Stimulated activated memory B cell treated with anti-CD40 and anti-IgM and Interleukin-4, amounts not matched to agents 10 μg/mL and 1 μg/mL and 100 μg/mL, for 72 hours (primary cell): ENCODE measurements around the gene TRIO.

ENCODE experiments used
- ATAC-seq: fragments of 150-1000 bp; cut with Tn5 transposase; 2 replicates; pipeline ENCODE4 v1.10.0; 2021
- H3K27ac Mint-ChIP-seq: one replicate; pipeline ENCODE4 v1.8.0; 2022; ENCODE audit warnings: mild to moderate bottlenecking, mixed read lengths
- H3K27me3 Mint-ChIP-seq: one replicate; pipeline ENCODE4 v1.8.0; 2022; ENCODE audit warnings: mixed read lengths
- H3K36me3 Mint-ChIP-seq: one replicate; pipeline ENCODE4 v1.8.0; 2022; ENCODE audit warnings: mixed read lengths
- H3K4me1 Mint-ChIP-seq: one replicate; pipeline ENCODE4 v1.8.0; 2022; ENCODE audit warnings: mixed read lengths
- H3K4me3 Mint-ChIP-seq: one replicate; pipeline ENCODE4 v1.8.0; 2022; ENCODE audit warnings: mild to moderate bottlenecking, moderate library complexity, mixed read lengths
- H3K9me3 Mint-ChIP-seq: one replicate; pipeline ENCODE4 v1.8.0; 2022; ENCODE audit warnings: mixed read lengths

The TRIO gene

GRCh38 chr5:14365831-14366430, 222.8 kb downstream of the TRIO start:
- H3K4me1 Mint-ChIP-seq = peaks cover 7% of the 10 kb centered on the region
- H3K4me3 Mint-ChIP-seq = no peak overlapping the region
- H3K27ac Mint-ChIP-seq = no peak overlapping the region
- no peaks in the 10 kb centered on the region for H3K27me3 Mint-ChIP-seq
- peaks cover 76% of the 10 kb centered on the region for H3K36me3 Mint-ChIP-seq
- no peaks in the 10 kb centered on the region for H3K9me3 Mint-ChIP-seq
- ATAC-seq = no peak

GRCh38 chr5:14366763-14367162, 223.6 kb downstream of the TRIO start:
- Mint-ChIP-seq H3K27ac (no peak overlapping the region), H3K27me3 (no peaks in the 10 kb centered on the region), H3K36me3 (peaks cover 68% of the 10 kb centered on the region), H3K4me1 (peaks cover 7% of the 10 kb centered on the region), H3K4me3 (no peak overlapping the region), H3K9me3 (no peaks in the 10 kb centered on the region)
- ATAC-seq = no peak

- Mint-ChIP-seq H3K4me1 (peaks cover 7% of the 10 kb centered on the region), H3K27me3 (no peaks in the 10 kb centered on the region), H3K27ac (no peak overlapping the region), H3K4me3 (no peak overlapping the region), H3K9me3 (no peaks in the 10 kb centered on the region), H3K36me3 (peaks cover 67% of the 10 kb centered on the region)
- ATAC-seq = no peak
Measured at GRCh38 chr5:14367364-14367763, 224.2 kb downstream of the TRIO start.

- no peak overlapping the region for H3K4me3 Mint-ChIP-seq
- no peak overlapping the region for H3K27ac Mint-ChIP-seq
Measured at GRCh38 chr5:14369780-14370179, 226.6 kb downstream of the TRIO start.

GRCh38 chr5:14370386-14370785, 227.2 kb downstream of the TRIO start:
- H3K36me3 Mint-ChIP-seq = peaks cover 60% of the 10 kb centered on the region
- no peaks in the 10 kb centered on the region for H3K27me3 Mint-ChIP-seq
- H3K4me3 Mint-ChIP-seq = no peak overlapping the region
- no peaks in the 10 kb centered on the region for H3K9me3 Mint-ChIP-seq
- H3K27ac Mint-ChIP-seq = no peak overlapping the region
- ATAC-seq = no peak
- H3K4me1 Mint-ChIP-seq = peaks cover 20% of the 10 kb centered on the region

More at GRCh38 chr5:14369780-14370179, 226.6 kb downstream of the TRIO start:
- H3K36me3 Mint-ChIP-seq = peaks cover 60% of the 10 kb centered on the region
- no peaks in the 10 kb centered on the region for H3K9me3 Mint-ChIP-seq
- no peak for ATAC-seq
- H3K4me1 Mint-ChIP-seq = peaks cover 20% of the 10 kb centered on the region
- no peaks in the 10 kb centered on the region for H3K27me3 Mint-ChIP-seq

GRCh38 chr5:14373685-14374084, 230.5 kb downstream of the TRIO start:
- Mint-ChIP-seq H3K27me3 (no peaks in the 10 kb centered on the region), H3K36me3 (peaks cover 73% of the 10 kb centered on the region), H3K4me3 (no peak overlapping the region), H3K27ac (peak overlapping the region; percentile 57), H3K4me1 (peaks cover 31% of the 10 kb centered on the region), H3K9me3 (no peaks in the 10 kb centered on the region)
- no peak for ATAC-seq

GRCh38 chr5:14374100-14374499, 231.0 kb downstream of the TRIO start:
- Mint-ChIP-seq H3K36me3 (peaks cover 72% of the 10 kb centered on the region), H3K9me3 (no peaks in the 10 kb centered on the region), H3K27ac (peak overlapping the region; percentile 57), H3K27me3 (no peaks in the 10 kb centered on the region), H3K4me3 (no peak overlapping the region), H3K4me1 (peaks cover 31% of the 10 kb centered on the region)
- no peak for ATAC-seq

- H3K9me3 Mint-ChIP-seq = peaks cover 5% of the 10 kb centered on the region
- ATAC-seq = no peak
- peaks cover 82% of the 10 kb centered on the region for H3K36me3 Mint-ChIP-seq
- H3K4me1 Mint-ChIP-seq = peaks cover 47% of the 10 kb centered on the region
- H3K27ac Mint-ChIP-seq = no peak overlapping the region
- no peak overlapping the region for H3K4me3 Mint-ChIP-seq
- no peaks in the 10 kb centered on the region for H3K27me3 Mint-ChIP-seq
Measured at GRCh38 chr5:14376789-14377188, 233.6 kb downstream of the TRIO start.

GRCh38 chr5:14379739-14380497, 236.8 kb downstream of the TRIO start:
- ATAC-seq = peak; percentile 70
- H3K4me3 Mint-ChIP-seq = no peak overlapping the region
- peaks cover 5% of the 10 kb centered on the region for H3K9me3 Mint-ChIP-seq
- peaks cover 87% of the 10 kb centered on the region for H3K36me3 Mint-ChIP-seq
- peaks cover 33% of the 10 kb centered on the region for H3K4me1 Mint-ChIP-seq
- H3K27ac Mint-ChIP-seq = peak overlapping the region; percentile 66
- no peaks in the 10 kb centered on the region for H3K27me3 Mint-ChIP-seq

GRCh38 chr5:14380712-14381111, 237.6 kb downstream of the TRIO start:
- Mint-ChIP-seq H3K9me3 (peaks cover 5% of the 10 kb centered on the region), H3K27me3 (no peaks in the 10 kb centered on the region), H3K4me3 (no peak overlapping the region), H3K36me3 (peaks cover 87% of the 10 kb centered on the region), H3K4me1 (peaks cover 25% of the 10 kb centered on the region), H3K27ac (peak overlapping the region; percentile 66)
- no peak for ATAC-seq

GRCh38 chr5:14382640-14383039, 239.5 kb downstream of the TRIO start:
- no peak overlapping the region for H3K27ac Mint-ChIP-seq
- ATAC-seq = no peak
- H3K4me3 Mint-ChIP-seq = no peak overlapping the region
- peaks cover 89% of the 10 kb centered on the region for H3K36me3 Mint-ChIP-seq
- peaks cover 20% of the 10 kb centered on the region for H3K4me1 Mint-ChIP-seq
- peaks cover 5% of the 10 kb centered on the region for H3K9me3 Mint-ChIP-seq
- no peaks in the 10 kb centered on the region for H3K27me3 Mint-ChIP-seq

- Mint-ChIP-seq H3K9me3 (peaks cover 5% of the 10 kb centered on the region), H3K27me3 (no peaks in the 10 kb centered on the region), H3K4me1 (peaks cover 16% of the 10 kb centered on the region), H3K36me3 (peaks cover 93% of the 10 kb centered on the region), H3K27ac (no peak overlapping the region), H3K4me3 (no peak overlapping the region)
- no peak for ATAC-seq
Measured at GRCh38 chr5:14383923-14384322, 240.8 kb downstream of the TRIO start.

GRCh38 chr5:14385019-14385418, 241.9 kb downstream of the TRIO start:
- no peak overlapping the region for H3K4me3 Mint-ChIP-seq
- H3K27ac Mint-ChIP-seq = no peak overlapping the region
- H3K36me3 Mint-ChIP-seq = peaks cover 93% of the 10 kb centered on the region
- ATAC-seq = no peak
- no peaks in the 10 kb centered on the region for H3K27me3 Mint-ChIP-seq
- peaks cover 3% of the 10 kb centered on the region for H3K9me3 Mint-ChIP-seq
- H3K4me1 Mint-ChIP-seq = peaks cover 6% of the 10 kb centered on the region

- Mint-ChIP-seq H3K27ac (no peak overlapping the region), H3K27me3 (no peaks in the 10 kb centered on the region), H3K4me3 (no peak overlapping the region), H3K9me3 (no peaks in the 10 kb centered on the region), H3K36me3 (peaks cover 97% of the 10 kb centered on the region), H3K4me1 (no peaks in the 10 kb centered on the region)
- no peak for ATAC-seq
Measured at GRCh38 chr5:14386884-14387624, 243.9 kb downstream of the TRIO start.

GRCh38 chr5:14388741-14389140, 245.6 kb downstream of the TRIO start:
- no peak overlapping the region for H3K4me3 Mint-ChIP-seq
- ATAC-seq = no peak
- no peak overlapping the region for H3K27ac Mint-ChIP-seq
- H3K9me3 Mint-ChIP-seq = no peaks in the 10 kb centered on the region
- H3K36me3 Mint-ChIP-seq = peaks cover 99% of the 10 kb centered on the region
- no peaks in the 10 kb centered on the region for H3K27me3 Mint-ChIP-seq
- no peaks in the 10 kb centered on the region for H3K4me1 Mint-ChIP-seq
